ENCODE data around the gene EXOC4.

The EXOC4 gene

GRCh38 chr7:133780912-133781311, 528.0 kb downstream of the EXOC4 start:
- Histone ChIP-seq H3K9me3 (ENCODE audit: control insufficient read depth, low read length) (no peaks in the 10 kb centered on the region), H3K4me1 (ENCODE audit: control insufficient read depth, insufficient read depth, low read length) (no peaks in the 10 kb centered on the region), H3K4me3 (ENCODE audit: low read length) (no peak overlapping the region), H3K9ac (ENCODE audit: low read length) (no peak overlapping the region), H3K36me3 (ENCODE audit: control insufficient read depth, insufficient read depth, low read length, severe bottlenecking) (no peaks in the 10 kb centered on the region), H3K27me3 (replicated peaks; ENCODE audit: control insufficient read depth, insufficient read depth, low read length) (no peaks in the 10 kb centered on the region)
- no peak for DNase-seq (ENCODE audit: low read depth)

GRCh38 chr7:133781486-133782090, 528.7 kb downstream of the EXOC4 start:
- H3K4me3 ChIP-seq (ENCODE audit: low read length) = no peak overlapping the region
- no peak for DNase-seq (ENCODE audit: low read depth)
- H3K4me1 ChIP-seq (ENCODE audit: control insufficient read depth, insufficient read depth, low read length) = no peaks in the 10 kb centered on the region
- no peak overlapping the region for H3K9ac ChIP-seq (ENCODE audit: low read length)
- no peaks in the 10 kb centered on the region for H3K27me3 ChIP-seq (replicated peaks; ENCODE audit: control insufficient read depth, insufficient read depth, low read length)
- H3K9me3 ChIP-seq (ENCODE audit: control insufficient read depth, low read length) = no peaks in the 10 kb centered on the region
- no peaks in the 10 kb centered on the region for H3K36me3 ChIP-seq (ENCODE audit: control insufficient read depth, insufficient read depth, low read length, severe bottlenecking)

- H3K4me3 ChIP-seq (ENCODE audit: low read length) = no peak overlapping the region
- no peaks in the 10 kb centered on the region for H3K4me1 ChIP-seq (ENCODE audit: control insufficient read depth, insufficient read depth, low read length)
- no peaks in the 10 kb centered on the region for H3K9me3 ChIP-seq (ENCODE audit: control insufficient read depth, low read length)
- H3K36me3 ChIP-seq (ENCODE audit: control insufficient read depth, insufficient read depth, low read length, severe bottlenecking) = no peaks in the 10 kb centered on the region
- H3K27me3 ChIP-seq (replicated peaks; ENCODE audit: control insufficient read depth, insufficient read depth, low read length) = no peaks in the 10 kb centered on the region
- H3K9ac ChIP-seq (ENCODE audit: low read length) = no peak overlapping the region
- no peak for DNase-seq (ENCODE audit: low read depth)
Measured at GRCh38 chr7:133782470-133782869, 529.6 kb downstream of the EXOC4 start.

- Histone ChIP-seq H3K9ac (ENCODE audit: low read length) (no peak overlapping the region), H3K9me3 (ENCODE audit: control insufficient read depth, low read length) (no peaks in the 10 kb centered on the region), H3K27me3 (replicated peaks; ENCODE audit: control insufficient read depth, insufficient read depth, low read length) (no peaks in the 10 kb centered on the region), H3K36me3 (ENCODE audit: control insufficient read depth, insufficient read depth, low read length, severe bottlenecking) (no peaks in the 10 kb centered on the region), H3K4me3 (ENCODE audit: low read length) (no peak overlapping the region), H3K4me1 (ENCODE audit: control insufficient read depth, insufficient read depth, low read length) (no peaks in the 10 kb centered on the region)
- no peak for DNase-seq (ENCODE audit: low read depth)
Measured at GRCh38 chr7:133783276-133783675, 530.4 kb downstream of the EXOC4 start.

GRCh38 chr7:133784486-133785001, 531.7 kb downstream of the EXOC4 start:
- Histone ChIP-seq H3K9ac (ENCODE audit: low read length) (no peak overlapping the region), H3K9me3 (ENCODE audit: control insufficient read depth, low read length) (no peaks in the 10 kb centered on the region), H3K36me3 (ENCODE audit: control insufficient read depth, insufficient read depth, low read length, severe bottlenecking) (no peaks in the 10 kb centered on the region), H3K4me3 (ENCODE audit: low read length) (no peak overlapping the region), H3K4me1 (ENCODE audit: control insufficient read depth, insufficient read depth, low read length) (no peaks in the 10 kb centered on the region), H3K27me3 (replicated peaks; ENCODE audit: control insufficient read depth, insufficient read depth, low read length) (no peaks in the 10 kb centered on the region)
- no peak for DNase-seq (ENCODE audit: low read depth)

GRCh38 chr7:133786401-133786937, 533.6 kb downstream of the EXOC4 start:
- no peak for DNase-seq (ENCODE audit: low read depth)
- H3K27me3 ChIP-seq (replicated peaks; ENCODE audit: control insufficient read depth, insufficient read depth, low read length) = no peaks in the 10 kb centered on the region
- H3K9ac ChIP-seq (ENCODE audit: low read length) = no peak overlapping the region

GRCh38 chr7:133789974-133790373, 537.1 kb downstream of the EXOC4 start:
- no peak overlapping the region for H3K4me3 ChIP-seq (ENCODE audit: low read length)
- peaks cover 7% of the 10 kb centered on the region for H3K4me1 ChIP-seq (ENCODE audit: control insufficient read depth, insufficient read depth, low read length)
- no peak for DNase-seq (ENCODE audit: low read depth)
- H3K27me3 ChIP-seq (replicated peaks; ENCODE audit: control insufficient read depth, insufficient read depth, low read length) = no peaks in the 10 kb centered on the region
- H3K9ac ChIP-seq (ENCODE audit: low read length) = no peak overlapping the region
- H3K36me3 ChIP-seq (ENCODE audit: control insufficient read depth, insufficient read depth, low read length, severe bottlenecking) = no peaks in the 10 kb centered on the region
- H3K9me3 ChIP-seq (ENCODE audit: control insufficient read depth, low read length) = no peaks in the 10 kb centered on the region

More at GRCh38 chr7:133786401-133786937, 533.6 kb downstream of the EXOC4 start:
- no peaks in the 10 kb centered on the region for H3K36me3 ChIP-seq (ENCODE audit: control insufficient read depth, insufficient read depth, low read length, severe bottlenecking)
- H3K9me3 ChIP-seq (ENCODE audit: control insufficient read depth, low read length) = no peaks in the 10 kb centered on the region
- no peaks in the 10 kb centered on the region for H3K4me1 ChIP-seq (ENCODE audit: control insufficient read depth, insufficient read depth, low read length)
- H3K4me3 ChIP-seq (ENCODE audit: low read length) = no peak overlapping the region

- no peaks in the 10 kb centered on the region for H3K27me3 ChIP-seq (replicated peaks; ENCODE audit: control insufficient read depth, insufficient read depth, low read length)
- no peaks in the 10 kb centered on the region for H3K9me3 ChIP-seq (ENCODE audit: control insufficient read depth, low read length)
- H3K4me1 ChIP-seq (ENCODE audit: control insufficient read depth, insufficient read depth, low read length) = peaks cover 11% of the 10 kb centered on the region
Measured at GRCh38 chr7:133790911-133791310, 538.0 kb downstream of the EXOC4 start.

GRCh38 chr7:133794479-133794878, 541.6 kb downstream of the EXOC4 start:
- H3K9ac ChIP-seq (ENCODE audit: low read length) = no peak overlapping the region
- H3K9me3 ChIP-seq (ENCODE audit: control insufficient read depth, low read length) = no peaks in the 10 kb centered on the region
- no peaks in the 10 kb centered on the region for H3K36me3 ChIP-seq (ENCODE audit: control insufficient read depth, insufficient read depth, low read length, severe bottlenecking)
- peaks cover 11% of the 10 kb centered on the region for H3K4me1 ChIP-seq (ENCODE audit: control insufficient read depth, insufficient read depth, low read length)
- DNase-seq (ENCODE audit: low read depth) = peak; percentile 41
- H3K4me3 ChIP-seq (ENCODE audit: low read length) = no peak overlapping the region
- H3K27me3 ChIP-seq (replicated peaks; ENCODE audit: control insufficient read depth, insufficient read depth, low read length) = no peaks in the 10 kb centered on the region

More at GRCh38 chr7:133790911-133791310, 538.0 kb downstream of the EXOC4 start:
- Histone ChIP-seq H3K9ac (ENCODE audit: low read length) (no peak overlapping the region), H3K4me3 (ENCODE audit: low read length) (no peak overlapping the region), H3K36me3 (ENCODE audit: control insufficient read depth, insufficient read depth, low read length, severe bottlenecking) (no peaks in the 10 kb centered on the region)
- DNase-seq (ENCODE audit: low read depth) = no peak

GRCh38 chr7:133795068-133795665, 542.3 kb downstream of the EXOC4 start:
- H3K9me3 ChIP-seq (ENCODE audit: control insufficient read depth, low read length) = no peaks in the 10 kb centered on the region
- H3K9ac ChIP-seq (ENCODE audit: low read length) = no peak overlapping the region
- H3K36me3 ChIP-seq (ENCODE audit: control insufficient read depth, insufficient read depth, low read length, severe bottlenecking) = no peaks in the 10 kb centered on the region
- H3K27me3 ChIP-seq (replicated peaks; ENCODE audit: control insufficient read depth, insufficient read depth, low read length) = no peaks in the 10 kb centered on the region
- no peak for DNase-seq (ENCODE audit: low read depth)
- no peak overlapping the region for H3K4me3 ChIP-seq (ENCODE audit: low read length)
- H3K4me1 ChIP-seq (ENCODE audit: control insufficient read depth, insufficient read depth, low read length) = peaks cover 11% of the 10 kb centered on the region

GRCh38 chr7:133796782-133797745, 544.2 kb downstream of the EXOC4 start:
- Histone ChIP-seq H3K4me1 (ENCODE audit: control insufficient read depth, insufficient read depth, low read length) (peaks cover 11% of the 10 kb centered on the region), H3K9me3 (ENCODE audit: control insufficient read depth, low read length) (no peaks in the 10 kb centered on the region), H3K27me3 (replicated peaks; ENCODE audit: control insufficient read depth, insufficient read depth, low read length) (no peaks in the 10 kb centered on the region), H3K9ac (ENCODE audit: low read length) (no peak overlapping the region), H3K4me3 (ENCODE audit: low read length) (no peak overlapping the region), H3K36me3 (ENCODE audit: control insufficient read depth, insufficient read depth, low read length, severe bottlenecking) (no peaks in the 10 kb centered on the region)
- DNase-seq (ENCODE audit: low read depth) = no peak

All from adipocyte (in vitro differentiated cells).